B cell (primary cell): Measurements from ENCODE around the gene CAND2. TPM values are rescaled to one million over a fixed set of nuclear protein-coding genes. Genes with fewer than 3 reads are reported as not detected.

Experiments used
- ATAC-seq: fragments of 200-7000 bp; cut with Tn5 transposase; one replicate; pipeline ENCODE4 v1.10.0; 2021; ENCODE audit warnings: low read depth, mild to moderate bottlenecking, moderate number of reproducible peaks, moderate library complexity
- CTCF ChIA-PET: fragments of 350-600 bp; sonication (Branson Sonifier 250); formaldehyde crosslinking; loops from one replicate; lab custom pipeline; 2021; ENCODE audit warnings: antibody characterized with exemption, inconsistent platforms; lab: Charles Lee
- POLR2A ChIA-PET: fragments of 350-600 bp; sonication (Branson Sonifier 250); formaldehyde crosslinking; loops from one replicate; lab custom pipeline; 2021; ENCODE audit warnings: antibody characterized with exemption; lab: Charles Lee
- DNase-seq: peaks from one replicate; pipeline ENCODE4 v3.0.0; 2013
- H2AFZ ChIP-seq: 2 replicates; pipeline ENCODE4 v1.6.1; 2012; ENCODE audit warnings: mild to moderate bottlenecking, low read depth, low read length; ENCODE audit not compliant: insufficient read depth, poor library complexity, severe bottlenecking
- H3K27ac ChIP-seq, 2 donors: 1 replicate in 1 of 2; 2 replicates in 1 of 2; pipeline ENCODE4 v1.5.1; 2012 to 2013; ENCODE audit warnings: low read length in 2 of 2, mild to moderate bottlenecking in 2 of 2, moderate library complexity in 1 of 2
- H3K27me3 ChIP-seq, 4 experiments: fragments of 200-600 bp in 1 of 4; sonication (generic) in 1 of 4; replicated peaks in 1 of 4; 1 replicate in 2 of 4; 2 replicates in 2 of 4; pipeline versions ENCODE4 v1.6.1 to v1.7.0; 2013 to 2016; ENCODE audit warnings: low read length in 3 of 4, mild to moderate bottlenecking in 2 of 4, mixed read lengths in 1 of 4, moderate library complexity in 1 of 4; ENCODE audit not compliant: insufficient read depth in 4 of 4, control insufficient read depth in 3 of 4; ENCODE audit errors: control extremely low read depth in 1 of 4
- H3K36me3 ChIP-seq, 2 experiments: replicated peaks in 1 of 2; 1 replicate in 1 of 2; 2 replicates in 1 of 2; pipeline versions ENCODE4 v1.6.1 to v1.7.1; 2013; ENCODE audit warnings: low read length in 1 of 2; ENCODE audit not compliant: insufficient read depth in 2 of 2, control insufficient read depth in 1 of 2; ENCODE audit errors: control extremely low read depth in 1 of 2, extremely low read depth in 1 of 2
- H3K4me1 ChIP-seq, 2 donors: fragments of 200-600 bp in 1 of 2; sonication (generic) in 1 of 2; 1 replicate in 1 of 2; 2 replicates in 1 of 2; pipeline versions ENCODE4 v1.5.1 to v1.6.1; 2013 to 2017; ENCODE audit warnings: low read length in 2 of 2; ENCODE audit not compliant: control insufficient read depth in 2 of 2, insufficient read depth in 2 of 2
- H3K4me2 ChIP-seq: replicated peaks from 2 replicates; pipeline ENCODE3; 2012; ENCODE audit warnings: mild to moderate bottlenecking, low read depth, low read length; ENCODE audit not compliant: poor library complexity, severe bottlenecking
- H3K4me3 ChIP-seq, 5 experiments: fragments of 200-600 bp in 1 of 5; sonication (generic) in 1 of 5; 1 replicate in 3 of 5; 2 replicates in 2 of 5; pipeline versions ENCODE4 v1.5.1 to v1.7.0; 2011 to 2016; ENCODE audit warnings: low read length in 4 of 5, mild to moderate bottlenecking in 4 of 5, low read depth in 2 of 5, control low read depth in 1 of 5, moderate library complexity in 1 of 5; ENCODE audit not compliant: insufficient read depth in 1 of 5; ENCODE audit errors: control extremely low read depth in 1 of 5, extremely low read depth in 1 of 5
- H3K79me2 ChIP-seq: fragments of 200-600 bp; sonication (generic); one replicate; pipeline ENCODE4 v1.6.0; 2016; ENCODE audit warnings: low read length; ENCODE audit not compliant: control insufficient read depth, insufficient read depth
- H3K9ac ChIP-seq: fragments of 200-600 bp; sonication (generic); 2 replicates; pipeline ENCODE4 v1.6.1; 2017; ENCODE audit warnings: mild to moderate bottlenecking, low read length, moderate library complexity
- H3K9me3 ChIP-seq, 3 donors: one replicate each; pipeline versions ENCODE4 v1.6.1 to v1.7.1; 2013; ENCODE audit warnings: low read length in 2 of 3; ENCODE audit not compliant: control insufficient read depth in 2 of 3, insufficient read depth in 1 of 3; ENCODE audit errors: control extremely low read depth in 1 of 3
- H4K20me1 ChIP-seq: 2 replicates; pipeline ENCODE4 v1.6.0; 2012; ENCODE audit warnings: mild to moderate bottlenecking, low read length; ENCODE audit not compliant: insufficient read depth, control insufficient read depth, poor library complexity, severe bottlenecking
- H3K27ac Mint-ChIP-seq: one replicate; pipeline ENCODE4 v1.8.0; 2021; ENCODE audit warnings: mixed read lengths
- H3K27me3 Mint-ChIP-seq: one replicate; pipeline ENCODE4 v1.8.0; 2021; ENCODE audit warnings: mixed read lengths
- H3K4me1 Mint-ChIP-seq: one replicate; pipeline ENCODE4 v1.8.0; 2021; ENCODE audit warnings: mixed read lengths
- H3K4me3 Mint-ChIP-seq: one replicate; pipeline ENCODE4 v1.8.0; 2021; ENCODE audit warnings: mixed read lengths
- H3K9me3 Mint-ChIP-seq: one replicate; pipeline ENCODE4 v1.8.0; 2022; ENCODE audit warnings: mixed read lengths; ENCODE audit not compliant: insufficient read depth
- EZH2 ChIP-seq: IDR thresholded peaks from 2 replicates; pipeline ENCODE4 v1.6.1; 2012; ENCODE audit warnings: borderline replicate concordance, low read depth, mild to moderate bottlenecking, moderate library complexity, low read length; ENCODE audit not compliant: insufficient read depth, poor library complexity, severe bottlenecking
- WGBS: methylation state at CpG from one replicate; pipeline ENCODE4 v1.1.5; 2013; ENCODE audit warnings: missing lambda C conversion rate; ENCODE audit not compliant: insufficient coverage; 5-methylcytosine and 5-hydroxymethylcytosine counted together
- intact Hi-C: fragments of 100-400 bp; cut with micrococcal nuclease; formaldehyde crosslinking; loops from one replicate; pipeline ENCODE4 v1.10.0; 2022
- polyA plus RNA-seq: library from polyadenylated mRNA; depleted of rRNA; stranded (reverse); fragments of >200 nt; gene quantifications from 2 replicates; pipeline ENCODE4 v1.2.3, GENCODE V29; 2012
- total RNA-seq, 2 donors: library from RNA; stranded (reverse); fragments of 120-200 nt in 1 of 2; gene quantifications; 1 replicate in 1 of 2; 2 replicates in 1 of 2; pipeline versions ENCODE4 v1.2.3 to v1.2.4, GENCODE V29; 2013 to 2022
- TF ChIP-seq, protein P1 (sequence below): fragments of 200-600 bp; IDR thresholded peaks from one replicate; pipeline ENCODE4 v1.8.0; 2022; ENCODE audit warnings: antibody characterized with exemption, mild to moderate bottlenecking

Gene CAND2
- total and polyA plus RNA-seq, 2 donors (not counting 1 experiment from before 2014, with no cell fraction given): 0.34 to 1.9 TPM

DNA sequence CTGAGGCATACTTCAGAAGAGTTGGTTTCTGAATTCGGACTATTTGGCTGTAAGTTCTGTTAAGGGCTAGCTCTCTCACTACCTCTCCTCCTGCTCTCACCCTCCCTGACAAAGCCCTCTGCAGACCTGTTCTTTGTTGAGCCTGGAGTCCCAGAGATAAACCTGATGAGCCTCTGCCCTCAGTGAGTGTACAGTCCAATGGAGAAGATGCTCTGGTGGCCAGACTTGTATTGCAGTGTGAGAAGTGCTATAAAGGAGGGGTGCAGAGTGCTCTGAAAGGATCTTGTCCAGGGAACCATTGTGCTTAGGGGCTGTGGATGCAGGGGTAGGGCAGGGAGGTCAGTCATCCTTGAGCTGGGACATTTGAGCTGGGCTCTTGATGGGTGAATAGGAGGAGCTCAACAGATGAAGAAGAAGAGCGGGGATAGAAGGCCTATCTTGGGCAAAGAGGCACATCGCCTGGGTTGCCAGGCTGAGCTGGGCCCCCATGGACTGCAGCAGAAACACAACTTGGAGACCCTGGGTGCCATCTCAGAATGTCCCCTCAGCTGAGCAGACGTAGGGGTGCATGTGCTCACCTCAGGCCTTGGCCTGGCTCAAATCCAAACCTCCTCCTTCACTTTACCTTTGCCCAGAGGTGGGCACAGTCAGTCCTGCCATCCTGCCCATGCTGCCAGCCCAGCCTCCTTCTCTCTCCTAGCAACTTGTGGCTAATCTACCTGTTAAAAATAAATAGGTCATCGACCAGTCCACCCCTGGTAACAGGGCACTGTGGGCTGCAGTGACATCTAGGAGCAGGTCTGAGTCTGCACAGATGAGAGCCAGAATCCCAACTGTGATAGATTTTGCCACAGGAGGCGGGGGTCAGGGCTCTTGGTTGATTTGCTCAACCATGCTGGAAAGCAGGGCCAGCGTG lies 3.3 kb downstream of the CAND2 start:
- H3K9me3 ChIP-seq: peaks cover 0 to 3% (median 0%) of the 10 kb centered on the region in 3 donors
- ChIA-PET CTCF (interaction anchor here (1.0 to 1.4 kb wide), 3 partner anchors 10 to 42 kb away, joined by 3 to 5 read pairs (median 3); partner anchors contain the start of gene RPL32), POLR2A (no interaction called here)
- H4K20me1 ChIP-seq: no peaks in the 10 kb centered on the region
- no peak overlapping the region for H3K9ac ChIP-seq
- WGBS: 91% methylated on average over 6 of the region's 7 CpGs
- Mint-ChIP-seq H3K27me3 (peaks cover 9% of the 10 kb centered on the region), H3K4me3 (no peak overlapping the region), H3K9me3 (no peaks in the 10 kb centered on the region), H3K27ac (no peak overlapping the region), H3K4me1 (peaks cover 22% of the 10 kb centered on the region)
- DNase-seq (no peak), ATAC-seq (no peak)
- H3K4me1 ChIP-seq: peaks cover 15 to 26% of the 10 kb centered on the region in 2 donors
- H3K27me3 ChIP-seq: peaks cover 0 to 14% (median 6%) of the 10 kb centered on the region in 4 experiments
- H3K27ac ChIP-seq: no peak overlapping the region
- no peak overlapping the region for H3K4me3 ChIP-seq
- H3K79me2 ChIP-seq: no peaks in the 10 kb centered on the region
- H3K36me3 ChIP-seq: no peaks in the 10 kb centered on the region
- intact Hi-C loops: loop anchor here (5.0 kb wide), 1 partner anchor 137 kb away; the partner anchor contains the start of gene RAF1
- no peak overlapping the region for H2AFZ ChIP-seq
- no peak overlapping the region for H3K4me2 ChIP-seq
- TF ChIP-seq, protein P1, sequence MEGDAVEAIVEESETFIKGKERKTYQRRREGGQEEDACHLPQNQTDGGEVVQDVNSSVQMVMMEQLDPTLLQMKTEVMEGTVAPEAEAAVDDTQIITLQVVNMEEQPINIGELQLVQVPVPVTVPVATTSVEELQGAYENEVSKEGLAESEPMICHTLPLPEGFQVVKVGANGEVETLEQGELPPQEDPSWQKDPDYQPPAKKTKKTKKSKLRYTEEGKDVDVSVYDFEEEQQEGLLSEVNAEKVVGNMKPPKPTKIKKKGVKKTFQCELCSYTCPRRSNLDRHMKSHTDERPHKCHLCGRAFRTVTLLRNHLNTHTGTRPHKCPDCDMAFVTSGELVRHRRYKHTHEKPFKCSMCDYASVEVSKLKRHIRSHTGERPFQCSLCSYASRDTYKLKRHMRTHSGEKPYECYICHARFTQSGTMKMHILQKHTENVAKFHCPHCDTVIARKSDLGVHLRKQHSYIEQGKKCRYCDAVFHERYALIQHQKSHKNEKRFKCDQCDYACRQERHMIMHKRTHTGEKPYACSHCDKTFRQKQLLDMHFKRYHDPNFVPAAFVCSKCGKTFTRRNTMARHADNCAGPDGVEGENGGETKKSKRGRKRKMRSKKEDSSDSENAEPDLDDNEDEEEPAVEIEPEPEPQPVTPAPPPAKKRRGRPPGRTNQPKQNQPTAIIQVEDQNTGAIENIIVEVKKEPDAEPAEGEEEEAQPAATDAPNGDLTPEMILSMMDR: no peak
- no peak for TF ChIP-seq EZH2

DNA sequence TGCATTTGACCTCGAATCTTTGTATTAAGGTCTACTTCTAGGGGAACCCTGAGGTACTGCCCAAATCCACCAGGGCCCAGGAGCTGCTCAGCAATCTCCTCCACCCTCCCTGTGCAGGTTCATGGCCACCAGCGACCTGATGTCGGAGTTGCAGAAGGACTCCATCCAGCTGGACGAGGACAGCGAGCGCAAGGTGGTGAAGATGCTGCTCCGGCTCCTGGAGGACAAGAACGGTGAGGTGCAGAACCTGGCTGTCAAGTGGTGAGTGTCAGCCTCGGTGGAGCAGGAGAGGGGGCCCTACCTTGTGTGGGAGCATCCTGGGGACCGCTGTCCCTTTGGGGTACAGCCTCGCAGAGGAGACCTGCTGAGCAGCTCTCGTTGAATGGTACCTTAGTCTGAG lies 6.9 kb downstream of the CAND2 start:
- Histone ChIP-seq H3K4me2 (no peak overlapping the region), H4K20me1 (no peaks in the 10 kb centered on the region), H3K27ac (no peak overlapping the region), H3K27me3 (no peaks in the 10 kb centered on the region), H3K36me3 (no peaks in the 10 kb centered on the region), H3K9me3 (peaks cover 0 to 3% (median 0%) of the 10 kb centered on the region in 3 donors), H3K79me2 (no peaks in the 10 kb centered on the region), H2AFZ (no peak overlapping the region), H3K9ac (no peak overlapping the region), H3K4me1 (peaks cover 0 to 2% of the 10 kb centered on the region in 2 donors), H3K4me3 (no peak overlapping the region)
- ATAC-seq (no peak), DNase-seq (no peak)
- intact Hi-C loops: no loop called here
- CTCF ChIA-PET: interaction anchor here (1.4 kb wide), 1 partner anchor 38 kb away, joined by 3 read pairs; the partner anchor contains the start of gene RPL32
- TF ChIP-seq, protein P1: no peak
- no peak for TF ChIP-seq EZH2
- POLR2A ChIA-PET: no interaction called here
- Mint-ChIP-seq H3K9me3 (no peaks in the 10 kb centered on the region), H3K27ac (no peak overlapping the region), H3K4me1 (peaks cover 1% of the 10 kb centered on the region), H3K27me3 (peaks cover 3% of the 10 kb centered on the region), H3K4me3 (no peak overlapping the region)
- WGBS: 98% methylated on average over 12 of the region's 12 CpGs
